HL-60 (cell line): ENCODE measurements around the gene MAN2B2.

Experiments used
- CTCF ChIP-seq: IDR thresholded peaks from one replicate; pipeline ENCODE4 v1.5.1; 2011; ENCODE audit warnings: low read length, control low read depth, inconsistent platforms; ENCODE audit not compliant: insufficient read depth
- POLR2AphosphoS5 ChIP-seq: IDR thresholded peaks from 2 replicates; pipeline ENCODE4 v1.6.1; 2012; ENCODE audit warnings: low read depth
- REST ChIP-seq: IDR thresholded peaks from 2 replicates; pipeline ENCODE4 v1.6.1; 2012; ENCODE audit warnings: low read depth; ENCODE audit not compliant: insufficient replicate concordance

- TF ChIP-seq CTCF = no peak
- TF ChIP-seq POLR2AphosphoS5 = no peak
- TF ChIP-seq REST = no peak
Measured at GRCh38 chr4:6625256-6625655, 50.3 kb downstream of the MAN2B2 start.
